ENCODE measurements around the gene PDE1A.
"Not testable (repeated sequence)": the region's sequence is repeated elsewhere in the genome, so short reads cannot be mapped to it uniquely, and the experiment has no call there.

The PDE1A gene

DNA sequence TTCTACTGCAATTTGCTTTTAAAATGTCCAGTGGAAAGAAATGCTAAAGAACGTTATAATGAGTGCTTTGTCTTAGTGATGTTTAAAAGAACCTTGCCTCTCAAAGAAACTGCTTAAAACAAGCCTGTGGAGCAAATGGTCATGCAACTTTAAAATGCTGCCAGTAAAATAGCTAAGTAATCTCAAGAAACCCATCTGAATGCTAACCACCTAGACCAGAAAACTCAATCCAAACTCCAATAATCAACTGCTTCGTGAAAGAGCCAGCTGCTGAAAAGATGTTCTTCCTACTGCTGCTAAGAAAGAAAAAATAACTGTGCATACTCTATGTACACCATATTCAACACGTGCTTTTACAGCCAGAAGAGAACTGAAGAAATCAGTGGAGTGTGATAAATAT is 145.6 kb downstream of the PDE1A start:
- no peak for DNase-seq (ENCODE audit: low read depth in 1 of 2, low spot score in 1 of 2)

DNA sequence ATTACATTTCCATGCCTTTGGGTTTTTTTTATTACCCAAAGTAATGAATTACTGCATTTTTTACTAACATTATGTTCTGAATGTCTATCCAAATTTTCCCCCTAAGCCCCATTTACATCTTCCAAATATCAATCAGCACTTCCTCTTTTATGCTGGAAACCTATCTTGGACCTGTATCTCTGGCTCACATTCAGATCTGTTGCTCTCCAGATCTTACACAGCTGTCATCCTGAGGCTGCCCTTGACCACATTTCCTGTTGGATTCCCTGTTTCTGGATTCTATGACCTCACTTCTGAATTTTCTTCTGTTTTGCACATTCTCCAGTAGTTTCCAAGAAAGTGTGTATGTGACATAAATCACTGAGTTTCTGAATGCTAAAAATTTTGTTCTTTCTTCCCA is 146.7 kb downstream of the PDE1A start:
- no peak for DNase-seq (ENCODE audit: low read depth in 1 of 2, low spot score in 1 of 2)

DNA sequence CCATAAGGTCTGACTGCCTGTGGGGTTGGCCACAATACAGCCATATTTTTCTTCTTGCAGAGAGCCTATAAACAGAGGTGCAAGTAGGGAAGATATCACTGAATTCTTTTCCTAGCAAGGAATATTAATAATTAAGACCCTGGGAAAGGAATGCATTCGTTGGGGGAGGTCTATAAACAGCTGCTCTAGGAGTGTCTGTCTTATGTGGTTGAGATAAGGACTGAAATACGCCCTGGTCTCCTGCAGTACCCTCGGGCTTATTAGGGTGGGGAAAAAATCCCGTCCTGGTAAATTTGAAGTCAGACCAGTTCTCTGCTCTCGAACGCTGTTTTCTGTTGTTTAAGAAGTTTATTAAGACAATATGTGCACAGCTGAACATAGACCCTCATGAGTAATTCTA is 150.2 kb downstream of the PDE1A start:
- DNase-seq (ENCODE audit: low read depth in 1 of 2, low spot score in 1 of 2), result not testable (repeated sequence)

DNA sequence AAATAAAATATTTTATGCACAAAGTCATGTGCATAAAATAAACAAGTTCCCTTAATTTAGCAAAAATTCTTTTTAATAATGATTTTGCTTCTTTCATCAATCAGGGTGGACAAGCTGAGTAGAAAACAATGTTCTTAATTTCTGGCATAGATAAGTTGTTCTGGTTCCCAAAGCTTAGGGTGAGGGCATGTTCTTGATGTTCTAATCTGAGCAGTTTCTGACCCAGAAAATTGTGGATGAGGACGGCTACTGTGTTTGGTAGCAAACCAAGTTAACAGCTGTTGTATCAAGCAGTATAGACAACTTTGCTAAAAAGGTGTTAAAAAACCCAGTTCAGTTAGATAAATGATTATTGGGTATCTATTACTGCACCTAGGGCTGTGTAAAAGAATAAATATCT is 158.9 kb downstream of the PDE1A start:
- no peak for DNase-seq (ENCODE audit: low read depth in 1 of 2, low spot score in 1 of 2)

DNA sequence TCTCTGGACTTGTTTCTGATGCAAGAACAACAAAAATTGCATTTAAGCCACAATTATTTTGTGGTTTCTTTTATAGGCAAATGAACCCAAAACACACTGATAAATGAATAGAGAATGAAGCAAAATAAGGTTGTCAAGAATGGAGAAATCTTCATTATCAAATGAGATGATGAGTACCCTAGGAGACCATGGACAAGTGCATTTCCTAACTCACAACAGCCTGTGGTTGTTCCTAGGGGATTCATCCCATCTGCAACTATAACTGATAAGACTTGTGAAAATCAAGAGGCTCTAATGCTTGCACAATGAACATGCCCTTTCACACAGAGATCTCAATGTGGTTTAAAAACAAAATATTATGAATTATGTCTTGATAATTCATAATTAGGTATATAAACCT is 159.9 kb downstream of the PDE1A start:
- DNase-seq (ENCODE audit: low read depth in 1 of 2, low spot score in 1 of 2), result no peak

DNA sequence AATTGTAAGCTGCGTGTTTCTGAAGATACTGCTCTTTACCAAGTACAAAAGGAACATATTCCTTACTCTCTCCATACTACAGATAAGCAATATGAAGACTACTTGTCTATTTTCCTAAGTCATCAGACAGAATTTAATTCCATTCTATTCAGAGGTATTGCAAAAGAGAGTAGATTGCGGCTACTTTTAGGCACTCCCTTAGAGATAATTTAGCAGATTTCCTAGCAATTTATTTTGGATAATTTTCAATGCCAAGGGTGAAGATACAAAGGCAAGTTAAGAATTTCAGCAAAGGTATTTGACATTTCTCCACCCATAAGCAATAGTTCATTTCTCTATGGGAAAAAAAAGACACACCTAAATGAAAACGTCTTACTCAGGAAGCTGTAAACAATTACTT is 161.1 kb downstream of the PDE1A start:
- no peak for DNase-seq (ENCODE audit: low read depth in 1 of 2, low spot score in 1 of 2)

DNA sequence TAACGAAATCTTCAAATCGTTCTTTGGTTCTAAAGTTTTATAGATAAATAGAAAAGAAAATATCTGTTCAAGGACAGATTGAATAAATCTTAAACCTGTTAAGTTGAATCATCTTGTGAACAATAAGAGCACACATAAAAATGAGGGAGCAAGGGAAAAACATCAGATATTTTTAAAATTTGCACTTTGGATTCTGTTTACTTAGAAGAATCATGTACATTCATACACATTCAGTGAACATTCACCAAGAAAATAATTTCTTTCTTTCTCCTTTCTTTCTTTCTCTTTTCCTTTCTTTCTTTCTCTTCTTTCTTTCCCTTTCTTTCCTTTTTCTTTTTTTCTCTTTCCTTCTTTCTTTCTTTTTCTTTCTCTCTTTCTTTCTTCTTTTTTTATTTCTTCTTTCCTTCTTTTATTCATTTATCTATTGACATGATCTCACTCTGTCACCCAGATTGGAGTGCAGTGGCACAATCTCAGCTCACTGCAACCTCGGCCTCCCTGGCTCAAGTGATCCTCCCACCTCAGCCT is 164.9 kb downstream of the PDE1A start:
- no peak for DNase-seq (ENCODE audit: low read depth in 1 of 2, low spot score in 1 of 2)

DNA sequence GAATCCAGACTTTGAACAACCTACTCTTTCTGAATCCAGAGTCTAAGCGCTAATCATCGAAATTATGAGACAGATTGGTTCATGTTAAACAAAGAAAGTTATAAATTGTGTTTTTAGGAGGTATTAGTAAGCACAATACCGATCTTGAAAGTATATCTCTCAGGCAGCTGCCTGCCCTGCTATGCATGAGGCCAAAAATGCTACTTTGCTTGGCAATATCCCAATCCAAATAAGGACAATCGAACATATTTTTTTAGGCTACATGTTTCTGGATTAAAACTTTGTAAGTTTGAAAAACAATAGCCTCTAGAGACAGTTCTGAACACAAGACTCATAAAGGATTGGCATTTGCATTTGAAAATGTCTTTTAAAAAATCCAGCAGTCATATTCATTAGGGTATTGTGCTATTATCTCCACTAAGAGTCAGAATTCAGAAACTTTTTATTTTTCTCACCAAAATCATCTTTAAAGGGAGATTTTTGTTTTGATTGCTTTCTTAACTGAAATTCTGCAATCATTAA is 167.1 kb downstream of the PDE1A start:
- DNase-seq (ENCODE audit: low read depth in 1 of 2, low spot score in 1 of 2), result no peak

DNA sequence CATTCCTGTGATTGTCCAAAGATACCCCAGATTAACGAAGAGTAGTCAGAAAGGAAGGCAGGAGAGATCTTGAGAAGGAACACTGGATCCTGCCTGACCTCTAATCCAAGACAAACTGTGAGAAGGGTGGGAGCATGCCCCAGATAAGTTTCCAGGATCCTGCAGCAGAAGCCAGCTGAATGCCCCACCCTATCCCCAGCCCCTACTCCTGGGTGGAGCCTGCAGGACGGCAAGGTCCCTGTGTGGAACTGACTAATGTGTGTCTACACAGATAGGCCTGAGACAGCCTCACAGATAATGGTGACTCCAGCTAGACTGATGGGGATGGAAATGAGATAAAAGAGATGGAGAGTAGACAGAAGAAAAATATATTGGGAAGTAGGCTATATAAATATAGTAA is 174.3 kb downstream of the PDE1A start:
- no peak for DNase-seq (ENCODE audit: low read depth in 1 of 2, low spot score in 1 of 2)

DNA sequence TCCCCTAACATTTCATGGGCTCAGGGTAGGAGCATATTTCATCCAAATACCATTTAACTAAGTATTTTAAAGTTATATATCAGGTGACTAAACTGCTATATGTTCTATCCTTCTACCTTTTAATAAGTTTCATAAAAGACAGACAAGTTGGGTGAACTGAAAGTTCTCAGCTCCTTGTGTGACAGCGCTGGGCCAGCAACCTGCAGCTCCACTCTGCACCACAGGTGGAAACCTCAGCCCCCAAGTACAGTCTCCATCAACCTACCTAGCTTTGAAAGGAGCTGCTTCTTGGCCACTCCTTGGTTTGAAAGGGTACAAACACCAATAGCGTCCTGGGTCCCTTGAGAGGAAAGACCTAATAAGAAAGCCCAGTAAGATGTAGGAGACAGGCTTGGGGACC is 177.9 kb downstream of the PDE1A start:
- no peak for DNase-seq (ENCODE audit: low read depth in 1 of 2, low spot score in 1 of 2)

DNA sequence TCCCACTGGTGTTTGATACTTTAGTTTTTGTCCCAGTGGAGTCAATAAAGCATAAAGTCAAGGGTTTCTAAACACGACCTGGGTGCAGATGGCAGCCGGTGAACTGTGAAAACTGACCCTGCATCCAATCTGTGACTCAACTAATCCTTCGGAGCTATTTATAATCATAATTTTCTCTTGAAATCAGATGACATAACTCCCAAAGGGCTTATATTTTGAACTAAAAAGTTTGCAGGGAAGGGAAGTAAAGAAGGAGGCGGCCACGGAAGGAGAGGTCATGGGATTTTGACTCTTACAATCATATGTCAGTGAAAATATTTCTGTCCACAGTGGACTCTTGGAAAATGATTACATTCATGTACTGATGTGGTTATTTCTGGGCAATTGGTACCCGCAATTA is 178.5 kb downstream of the PDE1A start:
- no peak for DNase-seq (ENCODE audit: low read depth in 1 of 2, low spot score in 1 of 2)

DNA sequence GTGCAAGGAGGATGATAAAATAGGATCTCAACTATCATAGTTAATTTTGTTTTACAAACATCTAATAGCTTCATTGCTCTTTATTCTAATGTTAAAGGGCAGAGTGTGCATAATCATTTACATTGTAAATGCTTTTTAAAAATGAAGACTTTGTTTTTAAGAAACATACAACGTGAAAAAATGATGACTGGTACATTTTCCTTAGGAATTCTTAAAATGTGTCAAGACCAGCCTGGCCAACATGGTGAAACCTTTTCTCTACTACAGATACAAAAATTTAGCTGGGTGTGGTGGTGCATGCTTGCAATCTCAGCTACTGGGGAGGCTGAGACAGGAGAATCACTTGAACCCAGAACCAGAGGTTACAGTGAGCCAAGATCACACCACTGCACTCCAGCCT is 179.0 kb downstream of the PDE1A start:
- DNase-seq (ENCODE audit: low read depth in 1 of 2, low spot score in 1 of 2), result no peak

DNA sequence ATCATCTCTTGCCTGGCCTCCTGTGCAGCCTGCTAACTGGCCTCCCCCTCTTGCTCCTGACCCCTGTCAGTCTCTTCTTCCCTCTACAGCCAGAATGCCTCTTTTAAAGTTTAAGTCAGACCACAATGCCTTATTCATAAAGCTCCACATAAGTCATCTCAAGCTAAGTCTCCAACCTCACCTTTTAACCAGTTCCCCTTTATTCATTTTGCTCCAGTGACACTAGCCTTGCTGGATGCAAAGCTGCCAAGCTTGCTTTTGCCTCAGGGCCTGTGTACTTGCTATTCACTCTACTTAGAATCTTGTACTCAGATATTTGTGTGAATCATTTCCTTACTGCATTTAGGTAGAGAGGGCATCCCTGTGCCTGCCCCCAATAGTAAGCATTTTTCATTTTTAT is 180.9 kb downstream of the PDE1A start:
- DNase-seq (ENCODE audit: low read depth in 1 of 2, low spot score in 1 of 2), result no peak

DNA sequence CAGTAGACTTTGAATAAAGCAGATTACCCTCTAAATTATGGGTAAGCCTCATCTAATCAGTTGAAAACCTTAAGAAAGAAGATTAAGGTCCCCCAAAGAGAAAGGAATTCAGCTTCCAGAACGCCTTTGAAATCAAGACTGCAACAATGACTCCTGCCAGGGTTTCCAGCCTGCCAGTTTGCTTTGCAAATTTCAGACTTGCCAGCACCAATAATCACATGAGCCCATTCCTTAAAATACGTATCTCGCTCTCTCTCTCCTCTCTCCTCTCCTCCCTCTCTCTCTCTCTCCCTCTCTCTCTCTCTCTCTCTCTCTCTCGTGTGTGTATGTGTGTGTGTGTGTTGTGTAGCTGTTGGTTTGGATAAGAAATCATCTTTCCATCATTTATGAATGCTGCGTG is 184.2 kb downstream of the PDE1A start:
- DNase-seq (ENCODE audit: low read depth in 1 of 2, low spot score in 1 of 2), result no peak

DNA sequence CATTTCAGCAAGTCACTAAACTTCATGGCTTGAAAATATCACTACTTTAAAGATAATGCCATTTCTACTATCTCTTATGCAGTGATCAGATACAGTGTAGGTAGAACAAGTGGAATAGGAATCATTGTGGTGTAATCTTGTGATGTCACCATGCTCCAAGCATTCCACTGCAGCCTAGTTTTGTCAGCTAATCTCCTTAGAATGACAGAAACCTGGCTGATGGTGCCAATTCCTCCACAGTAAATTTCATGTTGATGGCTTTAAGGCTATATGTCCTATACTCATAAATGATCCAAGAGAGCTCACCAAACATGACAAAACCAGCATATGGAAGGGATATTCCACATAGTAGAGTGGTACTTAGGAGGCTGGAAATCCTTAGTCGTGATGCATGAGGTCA is 184.9 kb downstream of the PDE1A start:
- no peak for DNase-seq (ENCODE audit: low read depth in 1 of 2, low spot score in 1 of 2)

DNA sequence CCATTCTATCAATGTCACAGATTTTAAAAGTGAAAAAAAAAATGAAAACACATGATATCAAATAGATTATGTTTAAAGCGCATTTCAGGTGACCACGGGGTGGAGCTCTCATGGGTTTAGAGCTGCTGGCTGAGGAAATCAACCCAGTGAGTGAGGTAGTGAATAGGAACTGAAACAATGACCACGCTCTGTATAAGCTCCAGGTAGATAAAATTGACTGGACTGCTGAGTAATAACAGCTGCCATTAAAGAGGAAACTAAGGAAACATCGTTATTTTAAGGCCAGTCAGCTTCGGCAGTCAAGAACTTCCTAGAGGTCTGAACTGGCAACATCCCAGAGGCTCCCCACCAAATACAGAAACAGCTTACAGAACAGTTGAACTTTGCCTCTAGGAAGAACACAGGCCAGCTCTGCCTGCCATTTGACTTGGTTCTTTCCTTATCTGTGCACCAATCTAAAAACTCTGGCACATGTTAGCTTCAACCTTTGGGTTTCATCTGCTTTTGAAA is 185.9 kb downstream of the PDE1A start:
- DNase-seq (ENCODE audit: low read depth in 1 of 2, low spot score in 1 of 2), result no peak

DNA sequence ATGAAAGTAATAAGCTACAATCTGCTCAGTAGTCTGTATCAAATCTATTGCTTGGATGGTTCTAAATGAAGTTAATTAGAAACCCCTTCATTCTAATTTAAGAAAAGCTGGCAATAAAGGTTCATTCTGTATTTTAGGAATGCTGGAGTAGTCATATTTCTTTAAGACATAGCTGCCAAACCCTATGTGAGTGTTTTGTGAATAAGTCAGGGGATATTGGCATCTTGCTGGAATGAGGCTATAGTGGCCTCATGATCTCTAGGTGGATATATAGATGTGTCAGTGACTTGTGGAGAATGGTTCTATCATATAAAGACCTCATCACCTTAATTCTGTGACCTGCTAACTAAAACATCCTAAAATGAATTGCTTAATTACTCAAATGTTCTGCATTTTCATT is 196.3 kb downstream of the PDE1A start:
- DNase-seq (ENCODE audit: low read depth in 1 of 2, low spot score in 1 of 2), result no peak

DNA sequence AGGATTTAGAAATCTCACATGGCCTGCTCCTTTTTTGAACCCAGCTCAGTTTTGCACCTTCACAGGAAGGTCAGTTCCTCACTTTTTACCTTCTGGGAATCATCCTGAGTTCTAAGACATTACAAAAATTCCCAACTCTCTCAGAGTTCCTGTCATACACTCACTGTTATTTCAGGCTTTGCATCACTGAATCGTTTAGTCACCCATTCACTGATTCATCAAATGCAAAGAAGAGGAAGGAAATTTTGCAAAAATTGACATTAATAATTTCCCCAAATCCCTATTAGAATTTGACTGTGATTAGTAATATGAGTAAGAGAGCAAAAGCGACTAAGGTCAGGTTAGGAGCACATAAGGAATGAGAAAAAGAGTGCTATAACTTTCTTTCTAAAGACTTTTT is 197.5 kb downstream of the PDE1A start:
- DNase-seq (ENCODE audit: low read depth in 1 of 2, low spot score in 1 of 2), result no peak

DNA sequence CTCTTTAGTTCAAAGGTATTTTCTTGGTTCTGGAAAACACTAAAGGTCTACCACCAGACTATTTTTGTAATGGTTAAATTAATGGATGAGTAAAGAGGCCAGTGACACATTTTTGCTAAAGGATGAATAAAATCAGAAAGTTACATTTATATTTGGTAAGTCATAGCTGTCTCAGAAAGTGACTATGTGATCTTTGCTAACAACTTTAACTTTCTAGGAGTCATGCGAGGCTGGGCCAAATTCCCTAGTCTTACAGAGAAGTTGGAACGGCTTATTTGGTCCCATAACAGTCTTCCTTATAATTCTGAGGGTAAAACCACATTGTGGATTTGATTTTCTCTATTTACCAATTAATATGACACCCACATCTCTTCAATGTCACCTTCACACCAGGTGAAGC is 198.1 kb downstream of the PDE1A start:
- no peak for DNase-seq (ENCODE audit: low read depth in 1 of 2, low spot score in 1 of 2)

DNA sequence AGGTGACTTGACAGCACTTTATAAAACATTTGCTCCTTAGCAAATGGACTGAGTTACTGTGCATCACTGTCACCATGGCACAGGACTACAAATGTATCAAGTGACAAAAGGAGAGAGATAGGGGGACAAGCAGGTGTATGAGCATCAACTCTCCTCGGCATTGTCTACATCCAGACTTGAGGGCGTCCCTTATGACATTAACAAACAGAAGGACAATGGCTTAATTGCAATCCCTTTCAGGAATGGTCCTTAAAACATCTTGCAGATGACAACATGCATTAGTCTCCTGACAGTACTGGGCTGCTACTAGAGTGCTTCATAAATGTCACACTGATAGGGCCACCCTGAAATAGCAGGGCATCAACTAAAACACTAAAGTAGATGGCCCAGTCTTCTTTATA is 198.8 kb downstream of the PDE1A start:
- no peak for DNase-seq (ENCODE audit: low read depth in 1 of 2, low spot score in 1 of 2)

DNA sequence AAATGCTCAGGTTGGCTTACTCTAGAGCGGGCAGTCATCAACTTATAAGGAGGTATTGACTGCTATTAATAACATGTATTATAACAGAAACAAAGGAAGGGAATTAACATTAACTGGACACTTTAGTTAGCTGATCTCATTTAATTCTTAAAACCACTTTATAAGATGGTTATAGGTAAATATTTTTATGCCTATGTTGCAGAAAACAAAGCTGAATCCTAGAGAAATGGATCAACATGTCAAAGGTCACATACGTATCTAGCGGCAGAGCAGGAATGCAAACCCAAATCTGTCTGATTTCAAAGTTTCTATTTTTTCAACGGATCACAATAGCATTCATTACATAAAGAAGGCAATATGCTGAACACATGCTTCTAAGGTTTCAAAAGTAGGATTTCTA is 200.0 kb downstream of the PDE1A start:
- no peak for DNase-seq (ENCODE audit: low read depth in 1 of 2, low spot score in 1 of 2)

DNA sequence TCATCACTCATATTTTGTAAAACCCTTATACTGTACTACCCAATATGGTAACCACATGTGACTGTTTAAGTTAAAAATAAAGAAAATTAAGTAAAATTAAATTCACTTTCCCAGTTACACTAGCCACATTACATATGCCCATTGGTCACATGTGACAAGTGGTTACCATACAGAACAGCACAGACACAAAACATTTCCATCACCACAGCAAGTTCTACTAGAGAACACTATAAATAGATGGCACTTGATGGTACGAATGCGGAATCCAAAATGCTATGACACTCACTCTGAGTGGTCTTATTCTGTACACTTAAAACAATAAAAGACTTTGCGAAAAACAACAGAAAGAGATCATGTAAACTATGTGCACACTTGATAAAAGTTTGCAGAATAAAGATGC is 202.2 kb downstream of the PDE1A start:
- no peak for DNase-seq (ENCODE audit: low read depth in 1 of 2, low spot score in 1 of 2)

DNA sequence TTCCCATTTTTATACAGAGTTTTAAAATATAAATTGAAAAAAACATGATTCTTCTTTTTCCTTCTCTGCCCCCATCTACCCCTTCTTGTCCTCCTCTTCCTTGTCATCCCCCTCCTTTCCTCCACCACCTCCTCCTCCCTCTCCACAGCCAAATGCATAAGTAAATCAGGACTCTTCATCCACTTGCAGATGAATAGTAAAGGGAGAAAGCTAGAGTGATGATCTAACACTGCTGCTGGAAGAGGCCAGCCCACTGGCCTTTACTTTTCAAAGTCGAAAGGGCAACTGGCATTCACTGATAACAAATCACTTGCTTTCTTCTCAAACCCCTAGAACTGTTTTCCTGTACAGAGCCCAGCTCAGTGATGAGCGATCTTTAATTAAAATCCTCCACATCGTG is 205.8 kb downstream of the PDE1A start:
- DNase-seq (ENCODE audit: low read depth in 1 of 2, low spot score in 1 of 2), result no peak

DNA sequence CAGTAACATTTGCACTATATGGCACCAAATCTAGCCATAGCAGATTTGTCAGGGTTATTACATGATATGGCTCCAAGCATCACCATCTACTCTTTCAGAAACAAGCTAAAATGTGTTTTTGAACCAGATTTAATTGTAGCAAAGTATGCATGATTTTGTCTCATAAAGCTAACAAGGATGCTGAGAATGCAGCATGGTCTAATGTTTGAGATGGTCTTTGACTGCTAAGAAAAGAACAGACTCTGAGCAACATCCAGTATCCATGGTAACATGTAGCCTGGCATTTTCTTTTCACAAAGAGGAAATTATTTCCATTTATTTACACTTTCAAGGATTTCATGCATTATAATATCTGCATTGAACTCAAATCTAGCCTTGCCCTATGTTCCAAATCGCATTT is 206.5 kb downstream of the PDE1A start:
- DNase-seq (ENCODE audit: low read depth in 1 of 2, low spot score in 1 of 2), result no peak

Measured in activated CD4-positive, alpha-beta T cell treated with anti-CD3 and anti-CD28 coated beads, Interleukin-2, amount 50 U/mL, for 24 hours (primary cell).